ENCODE measurements around the gene CABP4.

GRCh38 chr11:67411785-67412152 is 43.4 kb upstream of the CABP4 start:
- TF ChIP-seq, protein P1, sequence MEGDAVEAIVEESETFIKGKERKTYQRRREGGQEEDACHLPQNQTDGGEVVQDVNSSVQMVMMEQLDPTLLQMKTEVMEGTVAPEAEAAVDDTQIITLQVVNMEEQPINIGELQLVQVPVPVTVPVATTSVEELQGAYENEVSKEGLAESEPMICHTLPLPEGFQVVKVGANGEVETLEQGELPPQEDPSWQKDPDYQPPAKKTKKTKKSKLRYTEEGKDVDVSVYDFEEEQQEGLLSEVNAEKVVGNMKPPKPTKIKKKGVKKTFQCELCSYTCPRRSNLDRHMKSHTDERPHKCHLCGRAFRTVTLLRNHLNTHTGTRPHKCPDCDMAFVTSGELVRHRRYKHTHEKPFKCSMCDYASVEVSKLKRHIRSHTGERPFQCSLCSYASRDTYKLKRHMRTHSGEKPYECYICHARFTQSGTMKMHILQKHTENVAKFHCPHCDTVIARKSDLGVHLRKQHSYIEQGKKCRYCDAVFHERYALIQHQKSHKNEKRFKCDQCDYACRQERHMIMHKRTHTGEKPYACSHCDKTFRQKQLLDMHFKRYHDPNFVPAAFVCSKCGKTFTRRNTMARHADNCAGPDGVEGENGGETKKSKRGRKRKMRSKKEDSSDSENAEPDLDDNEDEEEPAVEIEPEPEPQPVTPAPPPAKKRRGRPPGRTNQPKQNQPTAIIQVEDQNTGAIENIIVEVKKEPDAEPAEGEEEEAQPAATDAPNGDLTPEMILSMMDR (IDR thresholded peaks at IDR 0.05), result no peak
- no peak for TF ChIP-seq POLR2A (IDR thresholded peaks at IDR 0.05)
